MM.1S (cell line): ENCODE measurements around the gene EFNA3.

Experiments
- EZH2 ChIP-seq: fragments of 300-600 bp; sonication (generic); optimal IDR thresholded peaks from 2 replicates; pipeline ENCODE3; 2017; ENCODE audit warnings: low read depth, mild to moderate bottlenecking, antibody characterized with exemption, low read length, mixed read lengths
- EZH2phosphoT487 ChIP-seq: fragments of 300-600 bp; sonication (generic); IDR thresholded peaks from 2 replicates; pipeline ENCODE4 v1.6.1; 2018; ENCODE audit warnings: antibody characterized with exemption, low read length
- TF ChIP-seq, protein P1 (sequence below): fragments of 300-600 bp; sonication (generic); IDR thresholded peaks from 2 replicates; pipeline ENCODE4 v1.5.1; 2016; ENCODE audit warnings: antibody characterized with exemption, low read length, mixed read lengths

DNA sequence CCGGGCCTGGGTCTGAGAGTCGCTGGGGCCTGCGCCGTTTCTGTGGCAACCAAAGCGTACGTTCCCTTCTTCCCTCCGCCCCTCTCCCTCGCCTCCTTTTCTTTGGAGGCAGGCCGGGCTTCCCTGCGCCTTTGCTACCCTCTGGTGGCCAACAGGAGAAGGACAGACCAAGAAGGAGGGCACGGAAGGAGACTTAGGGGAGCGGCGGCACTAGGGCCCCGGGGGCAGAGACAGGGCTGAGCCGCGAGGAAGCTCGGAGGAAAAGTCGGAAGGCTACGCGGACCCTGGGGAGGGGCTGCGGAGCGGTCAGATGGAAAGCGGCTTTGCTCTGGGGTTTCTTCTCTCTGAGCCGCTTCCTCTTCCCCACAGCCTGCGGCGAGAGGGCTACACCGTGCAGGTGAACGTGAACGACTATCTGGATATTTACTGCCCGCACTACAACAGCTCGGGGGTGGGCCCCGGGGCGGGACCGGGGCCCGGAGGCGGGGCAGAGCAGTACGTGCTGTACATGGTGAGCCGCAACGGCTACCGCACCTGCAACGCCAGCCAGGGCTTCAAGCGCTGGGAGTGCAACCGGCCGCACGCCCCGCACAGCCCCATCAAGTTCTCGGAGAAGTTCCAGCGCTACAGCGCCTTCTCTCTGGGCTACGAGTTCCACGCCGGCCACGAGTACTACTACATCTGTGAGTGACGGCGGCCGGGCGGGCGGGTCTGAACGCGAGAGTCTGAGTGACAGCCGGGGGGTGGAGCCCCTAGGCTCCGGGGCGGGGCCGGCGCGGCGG is 6.3 kb downstream of the EFNA3 start:
- TF ChIP-seq, protein P1, sequence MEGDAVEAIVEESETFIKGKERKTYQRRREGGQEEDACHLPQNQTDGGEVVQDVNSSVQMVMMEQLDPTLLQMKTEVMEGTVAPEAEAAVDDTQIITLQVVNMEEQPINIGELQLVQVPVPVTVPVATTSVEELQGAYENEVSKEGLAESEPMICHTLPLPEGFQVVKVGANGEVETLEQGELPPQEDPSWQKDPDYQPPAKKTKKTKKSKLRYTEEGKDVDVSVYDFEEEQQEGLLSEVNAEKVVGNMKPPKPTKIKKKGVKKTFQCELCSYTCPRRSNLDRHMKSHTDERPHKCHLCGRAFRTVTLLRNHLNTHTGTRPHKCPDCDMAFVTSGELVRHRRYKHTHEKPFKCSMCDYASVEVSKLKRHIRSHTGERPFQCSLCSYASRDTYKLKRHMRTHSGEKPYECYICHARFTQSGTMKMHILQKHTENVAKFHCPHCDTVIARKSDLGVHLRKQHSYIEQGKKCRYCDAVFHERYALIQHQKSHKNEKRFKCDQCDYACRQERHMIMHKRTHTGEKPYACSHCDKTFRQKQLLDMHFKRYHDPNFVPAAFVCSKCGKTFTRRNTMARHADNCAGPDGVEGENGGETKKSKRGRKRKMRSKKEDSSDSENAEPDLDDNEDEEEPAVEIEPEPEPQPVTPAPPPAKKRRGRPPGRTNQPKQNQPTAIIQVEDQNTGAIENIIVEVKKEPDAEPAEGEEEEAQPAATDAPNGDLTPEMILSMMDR: peak; percentile 98
- TF ChIP-seq EZH2 (no peak), EZH2phosphoT487 (no peak)
